Measurements from ENCODE around the gene PDZRN3. TPM values are rescaled to one million over a fixed set of nuclear protein-coding genes. Genes with fewer than 3 reads are reported as not detected.

PDZRN3 gene
- total RNA-seq, 1 donor from 2014 or later = 4.1 TPM

DNA sequence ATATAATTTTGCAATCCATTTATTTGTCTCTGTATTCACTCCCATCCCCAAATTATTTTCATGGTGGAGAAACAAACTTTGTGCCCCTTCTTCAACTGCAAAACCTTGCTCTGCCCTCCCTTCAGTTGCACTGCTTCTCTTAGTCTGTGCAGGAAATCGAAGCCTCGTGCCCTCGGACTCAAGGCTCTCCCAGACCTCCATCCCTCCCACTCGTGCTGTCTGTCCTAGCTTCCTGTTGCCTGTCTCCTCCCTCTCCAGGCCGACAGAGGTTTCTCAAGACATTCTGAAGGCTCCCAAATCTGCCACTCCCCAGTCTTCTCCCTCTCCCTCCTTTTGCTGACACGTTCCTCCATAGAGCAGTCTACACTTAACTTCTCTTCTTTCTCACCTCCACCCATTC is 177.6 kb downstream of the PDZRN3 start:
- no peak for DNase-seq (ENCODE audit: low read depth)
- H3K27me3 ChIP-seq (ENCODE audit: control insufficient read depth, insufficient read depth, low read length) = no peaks in the 10 kb centered on the region
- TF ChIP-seq, protein P1, sequence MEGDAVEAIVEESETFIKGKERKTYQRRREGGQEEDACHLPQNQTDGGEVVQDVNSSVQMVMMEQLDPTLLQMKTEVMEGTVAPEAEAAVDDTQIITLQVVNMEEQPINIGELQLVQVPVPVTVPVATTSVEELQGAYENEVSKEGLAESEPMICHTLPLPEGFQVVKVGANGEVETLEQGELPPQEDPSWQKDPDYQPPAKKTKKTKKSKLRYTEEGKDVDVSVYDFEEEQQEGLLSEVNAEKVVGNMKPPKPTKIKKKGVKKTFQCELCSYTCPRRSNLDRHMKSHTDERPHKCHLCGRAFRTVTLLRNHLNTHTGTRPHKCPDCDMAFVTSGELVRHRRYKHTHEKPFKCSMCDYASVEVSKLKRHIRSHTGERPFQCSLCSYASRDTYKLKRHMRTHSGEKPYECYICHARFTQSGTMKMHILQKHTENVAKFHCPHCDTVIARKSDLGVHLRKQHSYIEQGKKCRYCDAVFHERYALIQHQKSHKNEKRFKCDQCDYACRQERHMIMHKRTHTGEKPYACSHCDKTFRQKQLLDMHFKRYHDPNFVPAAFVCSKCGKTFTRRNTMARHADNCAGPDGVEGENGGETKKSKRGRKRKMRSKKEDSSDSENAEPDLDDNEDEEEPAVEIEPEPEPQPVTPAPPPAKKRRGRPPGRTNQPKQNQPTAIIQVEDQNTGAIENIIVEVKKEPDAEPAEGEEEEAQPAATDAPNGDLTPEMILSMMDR (IDR thresholded peaks at IDR 0.05; ENCODE audit: insufficient read depth, low read length, poor library complexity, severe bottlenecking) = no peak
- no peak overlapping the region for H3K4me3 ChIP-seq (ENCODE audit: low read depth, low read length)
- no peaks in the 10 kb centered on the region for H3K36me3 ChIP-seq (ENCODE audit: control insufficient read depth, insufficient read depth, low read length)

DNA sequence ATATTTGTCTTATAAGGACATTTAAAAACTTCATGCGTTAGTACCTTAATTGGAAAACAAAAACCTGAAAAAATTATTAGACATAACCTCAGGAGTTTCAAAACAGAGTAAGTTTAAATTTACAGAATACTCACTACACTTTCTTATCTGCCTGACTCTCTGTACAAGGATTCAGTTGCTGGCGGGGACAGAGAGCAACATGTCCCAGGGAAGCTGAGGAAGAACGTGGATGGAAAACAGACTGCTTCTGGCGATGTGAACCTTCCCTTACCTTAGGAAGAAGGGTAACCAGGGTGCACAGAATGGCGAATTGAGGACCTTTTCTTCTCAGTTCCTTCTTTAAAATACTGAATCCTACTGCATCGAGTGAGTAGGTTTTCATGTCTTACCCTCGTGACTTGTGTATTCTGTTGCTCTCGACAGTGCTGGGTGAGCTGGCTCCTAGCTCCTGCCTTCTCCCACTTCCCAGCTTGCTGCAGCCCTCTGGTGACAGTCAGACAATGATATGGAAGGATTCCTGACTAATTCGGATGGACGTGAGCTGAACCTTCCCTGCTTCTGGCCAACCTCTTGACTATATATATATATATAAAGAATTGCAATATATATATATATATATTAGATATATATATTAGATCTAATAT is 178.2 kb downstream of the PDZRN3 start:
- Histone ChIP-seq H3K36me3 (ENCODE audit: control insufficient read depth, insufficient read depth, low read length) (no peaks in the 10 kb centered on the region), H3K4me3 (ENCODE audit: low read depth, low read length) (no peak overlapping the region), H3K27me3 (ENCODE audit: control insufficient read depth, insufficient read depth, low read length) (no peaks in the 10 kb centered on the region)
- TF ChIP-seq, protein P1 (IDR thresholded peaks at IDR 0.05; ENCODE audit: insufficient read depth, low read length, poor library complexity, severe bottlenecking) = no peak
- no peak for DNase-seq (ENCODE audit: low read depth)

DNA sequence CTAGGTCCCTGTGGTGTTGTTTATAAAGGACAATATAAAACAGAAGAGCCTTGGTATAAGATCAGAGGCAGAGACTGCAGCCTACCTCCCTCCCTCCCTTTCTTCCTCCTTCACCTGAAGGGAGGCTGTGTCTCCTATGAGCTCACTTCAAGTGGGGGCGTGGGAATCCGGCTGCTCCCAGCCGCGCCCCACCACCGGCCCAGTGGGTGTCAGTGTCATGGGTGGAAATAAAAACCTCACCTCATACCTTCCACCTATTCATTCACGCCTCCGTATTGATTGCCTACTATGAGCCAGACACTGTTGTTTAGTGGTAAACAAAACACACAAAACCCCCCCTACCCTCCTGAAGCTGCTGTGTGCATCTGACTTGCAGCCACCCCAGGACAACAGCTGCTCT is 181.9 kb downstream of the PDZRN3 start:
- no peak for DNase-seq (ENCODE audit: low read depth)
- TF ChIP-seq, protein P1 (IDR thresholded peaks at IDR 0.05; ENCODE audit: insufficient read depth, low read length, poor library complexity, severe bottlenecking) = no peak
- Histone ChIP-seq H3K4me3 (ENCODE audit: low read depth, low read length) (no peak overlapping the region), H3K27me3 (ENCODE audit: control insufficient read depth, insufficient read depth, low read length) (no peaks in the 10 kb centered on the region), H3K36me3 (ENCODE audit: control insufficient read depth, insufficient read depth, low read length) (no peaks in the 10 kb centered on the region)

DNA sequence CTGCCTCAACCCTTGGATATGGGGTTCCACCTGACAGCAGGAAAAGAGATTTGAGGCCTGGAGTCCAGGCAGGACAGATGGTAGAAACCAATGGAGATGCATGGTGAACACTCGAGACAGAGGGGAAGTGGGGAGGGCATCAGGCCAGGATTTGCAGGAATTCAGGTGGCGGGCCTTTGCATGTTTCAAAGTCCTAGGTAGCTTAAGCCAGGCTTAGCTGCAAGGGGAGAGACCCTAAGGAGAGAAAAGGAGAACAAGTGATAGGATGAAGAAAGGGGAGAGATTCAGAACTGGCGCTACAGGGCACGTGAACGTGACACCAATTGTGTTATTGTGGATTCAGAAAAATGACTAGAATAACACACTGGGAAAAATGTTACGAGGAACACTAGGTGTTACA is 182.6 kb downstream of the PDZRN3 start:
- H3K4me3 ChIP-seq (ENCODE audit: low read depth, low read length) = no peak overlapping the region
- no peaks in the 10 kb centered on the region for H3K27me3 ChIP-seq (ENCODE audit: control insufficient read depth, insufficient read depth, low read length)
- TF ChIP-seq, protein P1 (IDR thresholded peaks at IDR 0.05; ENCODE audit: insufficient read depth, low read length, poor library complexity, severe bottlenecking) = no peak
- H3K36me3 ChIP-seq (ENCODE audit: control insufficient read depth, insufficient read depth, low read length) = no peaks in the 10 kb centered on the region
- no peak for DNase-seq (ENCODE audit: low read depth)

DNA sequence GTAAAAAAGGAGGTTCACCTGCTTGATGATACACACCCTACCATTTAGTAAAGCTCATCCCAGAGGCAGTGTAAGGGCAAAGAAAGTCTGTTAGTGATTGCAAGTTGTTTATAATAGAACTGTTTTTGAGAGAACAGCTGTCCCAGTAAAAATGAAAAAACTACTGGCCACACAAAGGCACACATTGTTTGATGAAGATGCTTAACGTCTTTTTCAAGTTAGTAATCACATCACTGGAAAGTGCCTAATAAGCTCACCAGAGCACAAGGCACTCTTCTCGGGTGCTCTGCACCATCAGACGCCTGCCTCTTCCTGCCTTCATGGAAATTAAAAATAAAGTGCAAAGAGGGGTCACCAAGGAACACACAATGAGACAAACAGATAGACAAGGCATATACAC is 186.9 kb downstream of the PDZRN3 start:
- no peak for DNase-seq (ENCODE audit: low read depth)
- TF ChIP-seq, protein P1 (IDR thresholded peaks at IDR 0.05; ENCODE audit: insufficient read depth, low read length, poor library complexity, severe bottlenecking) = no peak
- Histone ChIP-seq H3K4me3 (ENCODE audit: low read depth, low read length) (no peak overlapping the region), H3K36me3 (ENCODE audit: control insufficient read depth, insufficient read depth, low read length) (no peaks in the 10 kb centered on the region), H3K27me3 (ENCODE audit: control insufficient read depth, insufficient read depth, low read length) (peaks cover 4% of the 10 kb centered on the region)

DNA sequence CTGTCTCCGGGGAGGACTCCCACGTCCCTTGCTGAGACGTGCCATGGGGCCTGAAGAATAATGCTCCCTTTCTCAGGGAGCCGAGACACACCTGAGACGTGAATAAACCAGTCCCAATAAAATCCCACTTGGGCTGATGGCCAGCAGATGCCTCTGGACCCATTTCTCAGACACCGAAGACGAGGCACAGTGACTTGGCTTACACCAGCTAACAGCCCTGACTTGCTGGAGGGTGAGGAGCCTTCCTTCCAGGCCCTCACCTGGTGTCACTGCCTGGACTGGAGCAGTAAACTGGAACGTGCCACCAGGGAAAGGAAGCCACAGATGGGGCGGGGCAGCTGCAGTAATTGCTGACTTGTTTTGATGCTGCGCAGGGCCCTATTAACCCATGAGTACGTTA is 189.7 kb downstream of the PDZRN3 start:
- no peaks in the 10 kb centered on the region for H3K36me3 ChIP-seq (ENCODE audit: control insufficient read depth, insufficient read depth, low read length)
- no peak for DNase-seq (ENCODE audit: low read depth)
- peaks cover 7% of the 10 kb centered on the region for H3K27me3 ChIP-seq (ENCODE audit: control insufficient read depth, insufficient read depth, low read length)
- TF ChIP-seq, protein P1 (IDR thresholded peaks at IDR 0.05; ENCODE audit: insufficient read depth, low read length, poor library complexity, severe bottlenecking) = no peak
- H3K4me3 ChIP-seq (ENCODE audit: low read depth, low read length) = no peak overlapping the region

All from kidney epithelial cell (primary cell).